GM23338 (cell line): ENCODE data around the gene ZNF860. TPM values are rescaled to one million over a fixed set of nuclear protein-coding genes. Genes with fewer than 3 reads are reported as not detected.

Experiments used
- ATAC-seq: fragments of 200-7000 bp; cut with Tn5 transposase; 3 replicates; pipeline ENCODE4 v1.9.1; 2020
- DNase-seq: peaks from one replicate; pipeline ENCODE4 v3.0.0-alpha.2; 2015; ENCODE audit warnings: low spot score
- H2AFZ ChIP-seq: fragments of 200-600 bp; sonication (generic); 2 replicates; pipeline ENCODE4 v1.8.0; 2016; ENCODE audit warnings: antibody characterized with exemption, mild to moderate bottlenecking, moderate library complexity
- H3F3A ChIP-seq: fragments of 200-600 bp; sonication (generic); replicated peaks from 2 replicates; pipeline ENCODE4 v1.8.0; 2017; ENCODE audit warnings: antibody characterized with exemption, mixed run types, low read depth
- H3K27ac ChIP-seq: fragments of 200-600 bp; sonication (generic); 2 replicates; pipeline ENCODE4 v1.6.1; 2016; ENCODE audit warnings: low read depth
- H3K27me3 ChIP-seq: fragments of 200-600 bp; sonication (generic); 2 replicates; pipeline ENCODE4 v1.8.0; 2016; ENCODE audit warnings: mild to moderate bottlenecking, mixed run types, moderate library complexity; ENCODE audit not compliant: insufficient read depth
- H3K36me3 ChIP-seq: fragments of 200-600 bp; sonication (generic); 2 replicates; pipeline ENCODE4 v1.8.0; 2016; ENCODE audit warnings: mild to moderate bottlenecking; ENCODE audit not compliant: insufficient read depth
- H3K4me1 ChIP-seq: fragments of 200-600 bp; sonication (generic); 2 replicates; pipeline ENCODE4 v1.8.0; 2016; ENCODE audit warnings: mild to moderate bottlenecking, moderate library complexity; ENCODE audit not compliant: insufficient read depth
- H3K4me2 ChIP-seq: fragments of 200-600 bp; sonication (generic); 2 replicates; pipeline ENCODE4 v1.7.1; 2017; ENCODE audit warnings: mixed run types
- H3K4me3 ChIP-seq: fragments of 200-600 bp; sonication (generic); 2 replicates; pipeline ENCODE4 v1.6.1; 2016; ENCODE audit warnings: mixed run types
- H3K79me2 ChIP-seq: fragments of 200-600 bp; sonication (generic); replicated peaks from 2 replicates; pipeline ENCODE4 v1.8.0; 2017; ENCODE audit warnings: mild to moderate bottlenecking; ENCODE audit not compliant: insufficient read depth
- H3K9me2 ChIP-seq: fragments of 200-600 bp; sonication (generic); 2 replicates; pipeline ENCODE4 v1.8.0; 2017; ENCODE audit not compliant: insufficient read depth
- H4K20me1 ChIP-seq: fragments of 200-600 bp; sonication (generic); replicated peaks from 2 replicates; pipeline ENCODE4 v1.8.0; 2017; ENCODE audit warnings: mild to moderate bottlenecking; ENCODE audit not compliant: insufficient read depth
- H3K27ac Mint-ChIP-seq: 2 replicates; pipeline ENCODE4 v1.8.0; 2020; ENCODE audit warnings: inconsistent platforms, mild to moderate bottlenecking, moderate library complexity, mixed read lengths
- H3K27me3 Mint-ChIP-seq: 3 replicates; pipeline ENCODE4 v1.8.0; 2022; ENCODE audit warnings: low read depth, mild to moderate bottlenecking, moderate library complexity, mixed read lengths, inconsistent platforms; ENCODE audit not compliant: insufficient read depth, poor library complexity
- H3K36me3 Mint-ChIP-seq: 3 replicates; pipeline ENCODE4 v1.8.0; 2021; ENCODE audit warnings: low read depth, mild to moderate bottlenecking, inconsistent platforms, moderate library complexity, mixed read lengths
- H3K4me1 Mint-ChIP-seq: 3 replicates; pipeline ENCODE4 v1.8.0; 2020; ENCODE audit warnings: mild to moderate bottlenecking, inconsistent platforms, mixed read lengths
- H3K4me3 Mint-ChIP-seq: 3 replicates; pipeline ENCODE4 v1.8.0; 2021; ENCODE audit warnings: moderate library complexity, mild to moderate bottlenecking, inconsistent platforms, mixed read lengths
- H3K9me3 Mint-ChIP-seq: 3 replicates; pipeline ENCODE4 v1.8.0; 2020; ENCODE audit warnings: moderate library complexity, mild to moderate bottlenecking, inconsistent platforms, mixed read lengths
- EZH2 ChIP-seq: fragments of 200-600 bp; sonication (generic); IDR thresholded peaks from one replicate; pipeline ENCODE4 v1.8.0; 2017; ENCODE audit warnings: antibody characterized with exemption, mild to moderate bottlenecking, low read depth; ENCODE audit not compliant: unreplicated experiment
- EZH2phosphoT487 ChIP-seq: fragments of 200-600 bp; sonication (generic); IDR thresholded peaks from one replicate; pipeline ENCODE4 v1.8.1; 2018; ENCODE audit warnings: antibody characterized with exemption; ENCODE audit not compliant: unreplicated experiment
- POLR2AphosphoS5 ChIP-seq: IDR thresholded peaks from 2 replicates; pipeline ENCODE4 v1.6.1; 2016; ENCODE audit warnings: antibody characterized with exemption, low read depth
- ZNF114 ChIP-seq: fragments of 250-450 bp; sonication (Bioruptor Pico); IDR thresholded peaks from 2 replicates; pipeline ENCODE4 v1.5.0; 2020; ENCODE audit warnings: mild to moderate bottlenecking, moderate library complexity
- polyA plus RNA-seq: library from polyadenylated mRNA; unstranded; fragments of >200 nt; fragmentation: Nextera tagmentation; extraction: Ambion mirVana; gene quantifications from 2 replicates; pipeline ENCODE4 v1.2.1, GENCODE V29; 2016
- total RNA-seq: library from RNA; depleted of rRNA; stranded (reverse); fragments of >200 nt; shearing (Covaris generic); gene quantifications from 2 replicates; pipeline ENCODE4 v1.2.3, GENCODE V29; 2014
- TF ChIP-seq, protein P1 (sequence below): IDR thresholded peaks from one replicate; pipeline ENCODE4 v1.6.1; 2018; ENCODE audit warnings: antibody characterized with exemption; ENCODE audit not compliant: unreplicated experiment
- TF ChIP-seq, protein P2 (sequence below): fragments of 250-450 bp; sonication (Bioruptor Pico); IDR thresholded peaks from 2 replicates; pipeline ENCODE4 v1.5.0; 2020; ENCODE audit warnings: mild to moderate bottlenecking, moderate library complexity

ZNF860 gene
- total and polyA plus RNA-seq, 2 experiments from 2014 or later, result 5.2 to 12.4 TPM

- TF ChIP-seq, protein P1, sequence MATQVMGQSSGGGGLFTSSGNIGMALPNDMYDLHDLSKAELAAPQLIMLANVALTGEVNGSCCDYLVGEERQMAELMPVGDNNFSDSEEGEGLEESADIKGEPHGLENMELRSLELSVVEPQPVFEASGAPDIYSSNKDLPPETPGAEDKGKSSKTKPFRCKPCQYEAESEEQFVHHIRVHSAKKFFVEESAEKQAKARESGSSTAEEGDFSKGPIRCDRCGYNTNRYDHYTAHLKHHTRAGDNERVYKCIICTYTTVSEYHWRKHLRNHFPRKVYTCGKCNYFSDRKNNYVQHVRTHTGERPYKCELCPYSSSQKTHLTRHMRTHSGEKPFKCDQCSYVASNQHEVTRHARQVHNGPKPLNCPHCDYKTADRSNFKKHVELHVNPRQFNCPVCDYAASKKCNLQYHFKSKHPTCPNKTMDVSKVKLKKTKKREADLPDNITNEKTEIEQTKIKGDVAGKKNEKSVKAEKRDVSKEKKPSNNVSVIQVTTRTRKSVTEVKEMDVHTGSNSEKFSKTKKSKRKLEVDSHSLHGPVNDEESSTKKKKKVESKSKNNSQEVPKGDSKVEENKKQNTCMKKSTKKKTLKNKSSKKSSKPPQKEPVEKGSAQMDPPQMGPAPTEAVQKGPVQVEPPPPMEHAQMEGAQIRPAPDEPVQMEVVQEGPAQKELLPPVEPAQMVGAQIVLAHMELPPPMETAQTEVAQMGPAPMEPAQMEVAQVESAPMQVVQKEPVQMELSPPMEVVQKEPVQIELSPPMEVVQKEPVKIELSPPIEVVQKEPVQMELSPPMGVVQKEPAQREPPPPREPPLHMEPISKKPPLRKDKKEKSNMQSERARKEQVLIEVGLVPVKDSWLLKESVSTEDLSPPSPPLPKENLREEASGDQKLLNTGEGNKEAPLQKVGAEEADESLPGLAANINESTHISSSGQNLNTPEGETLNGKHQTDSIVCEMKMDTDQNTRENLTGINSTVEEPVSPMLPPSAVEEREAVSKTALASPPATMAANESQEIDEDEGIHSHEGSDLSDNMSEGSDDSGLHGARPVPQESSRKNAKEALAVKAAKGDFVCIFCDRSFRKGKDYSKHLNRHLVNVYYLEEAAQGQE, result no peak
- TF ChIP-seq, protein P2, sequence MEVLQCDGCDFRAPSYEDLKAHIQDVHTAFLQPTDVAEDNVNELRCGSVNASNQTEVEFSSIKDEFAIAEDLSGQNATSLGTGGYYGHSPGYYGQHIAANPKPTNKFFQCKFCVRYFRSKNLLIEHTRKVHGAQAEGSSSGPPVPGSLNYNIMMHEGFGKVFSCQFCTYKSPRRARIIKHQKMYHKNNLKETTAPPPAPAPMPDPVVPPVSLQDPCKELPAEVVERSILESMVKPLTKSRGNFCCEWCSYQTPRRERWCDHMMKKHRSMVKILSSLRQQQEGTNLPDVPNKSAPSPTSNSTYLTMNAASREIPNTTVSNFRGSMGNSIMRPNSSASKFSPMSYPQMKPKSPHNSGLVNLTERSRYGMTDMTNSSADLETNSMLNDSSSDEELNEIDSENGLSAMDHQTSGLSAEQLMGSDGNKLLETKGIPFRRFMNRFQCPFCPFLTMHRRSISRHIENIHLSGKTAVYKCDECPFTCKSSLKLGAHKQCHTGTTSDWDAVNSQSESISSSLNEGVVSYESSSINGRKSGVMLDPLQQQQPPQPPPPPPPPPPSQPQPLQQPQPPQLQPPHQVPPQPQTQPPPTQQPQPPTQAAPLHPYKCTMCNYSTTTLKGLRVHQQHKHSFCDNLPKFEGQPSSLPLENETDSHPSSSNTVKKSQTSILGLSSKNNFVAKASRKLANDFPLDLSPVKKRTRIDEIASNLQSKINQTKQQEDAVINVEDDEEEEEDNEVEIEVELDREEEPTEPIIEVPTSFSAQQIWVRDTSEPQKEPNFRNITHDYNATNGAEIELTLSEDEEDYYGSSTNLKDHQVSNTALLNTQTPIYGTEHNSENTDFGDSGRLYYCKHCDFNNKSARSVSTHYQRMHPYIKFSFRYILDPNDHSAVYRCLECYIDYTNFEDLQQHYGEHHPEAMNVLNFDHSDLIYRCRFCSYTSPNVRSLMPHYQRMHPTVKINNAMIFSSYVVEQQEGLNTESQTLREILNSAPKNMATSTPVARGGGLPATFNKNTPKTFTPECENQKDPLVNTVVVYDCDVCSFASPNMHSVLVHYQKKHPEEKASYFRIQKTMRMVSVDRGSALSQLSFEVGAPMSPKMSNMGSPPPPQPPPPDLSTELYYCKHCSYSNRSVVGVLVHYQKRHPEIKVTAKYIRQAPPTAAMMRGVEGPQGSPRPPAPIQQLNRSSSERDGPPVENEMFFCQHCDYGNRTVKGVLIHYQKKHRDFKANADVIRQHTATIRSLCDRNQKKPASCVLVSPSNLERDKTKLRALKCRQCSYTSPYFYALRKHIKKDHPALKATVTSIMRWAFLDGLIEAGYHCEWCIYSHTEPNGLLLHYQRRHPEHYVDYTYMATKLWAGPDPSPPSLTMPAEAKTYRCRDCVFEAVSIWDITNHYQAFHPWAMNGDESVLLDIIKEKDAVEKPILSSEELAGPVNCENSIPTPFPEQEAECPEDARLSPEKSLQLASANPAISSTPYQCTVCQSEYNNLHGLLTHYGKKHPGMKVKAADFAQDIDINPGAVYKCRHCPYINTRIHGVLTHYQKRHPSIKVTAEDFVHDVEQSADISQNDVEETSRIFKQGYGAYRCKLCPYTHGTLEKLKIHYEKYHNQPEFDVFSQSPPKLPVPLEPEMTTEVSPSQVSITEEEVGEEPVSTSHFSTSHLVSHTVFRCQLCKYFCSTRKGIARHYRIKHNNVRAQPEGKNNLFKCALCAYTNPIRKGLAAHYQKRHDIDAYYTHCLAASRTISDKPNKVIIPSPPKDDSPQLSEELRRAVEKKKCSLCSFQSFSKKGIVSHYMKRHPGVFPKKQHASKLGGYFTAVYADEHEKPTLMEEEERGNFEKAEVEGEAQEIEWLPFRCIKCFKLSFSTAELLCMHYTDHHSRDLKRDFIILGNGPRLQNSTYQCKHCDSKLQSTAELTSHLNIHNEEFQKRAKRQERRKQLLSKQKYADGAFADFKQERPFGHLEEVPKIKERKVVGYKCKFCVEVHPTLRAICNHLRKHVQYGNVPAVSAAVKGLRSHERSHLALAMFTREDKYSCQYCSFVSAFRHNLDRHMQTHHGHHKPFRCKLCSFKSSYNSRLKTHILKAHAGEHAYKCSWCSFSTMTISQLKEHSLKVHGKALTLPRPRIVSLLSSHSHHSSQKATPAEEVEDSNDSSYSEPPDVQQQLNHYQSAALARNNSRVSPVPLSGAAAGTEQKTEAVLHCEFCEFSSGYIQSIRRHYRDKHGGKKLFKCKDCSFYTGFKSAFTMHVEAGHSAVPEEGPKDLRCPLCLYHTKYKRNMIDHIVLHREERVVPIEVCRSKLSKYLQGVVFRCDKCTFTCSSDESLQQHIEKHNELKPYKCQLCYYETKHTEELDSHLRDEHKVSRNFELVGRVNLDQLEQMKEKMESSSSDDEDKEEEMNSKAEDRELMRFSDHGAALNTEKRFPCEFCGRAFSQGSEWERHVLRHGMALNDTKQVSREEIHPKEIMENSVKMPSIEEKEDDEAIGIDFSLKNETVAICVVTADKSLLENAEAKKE (CRISPR knock-in tag), result no peak
- TF ChIP-seq ZNF114 (CRISPR knock-in tag), result no peak
Measured at GRCh38 chr3:32021155-32021554, 39.6 kb downstream of the ZNF860 start (continued).

DNA sequence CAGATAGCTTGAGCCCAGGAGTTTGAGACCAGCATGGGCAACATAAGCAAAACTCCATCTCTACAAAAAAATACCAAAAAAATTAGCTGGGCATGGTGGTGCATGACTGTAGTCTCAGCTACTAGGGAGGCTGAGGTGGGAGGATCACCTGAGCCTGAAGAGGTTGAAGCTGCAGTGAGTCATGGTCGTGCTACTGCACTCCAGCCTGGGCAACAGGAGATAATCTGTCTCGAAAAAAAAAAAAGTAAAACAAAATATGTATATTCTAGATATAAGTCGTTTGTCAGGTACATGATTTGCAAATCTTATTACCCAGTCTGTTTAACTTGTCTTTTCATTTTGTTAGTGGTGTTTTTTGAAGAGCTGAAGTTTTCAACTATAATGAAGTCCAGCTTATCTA is 40.2 kb downstream of the ZNF860 start:
- H3K4me2 ChIP-seq, result no peak overlapping the region
- no peaks in the 10 kb centered on the region for H3K9me2 ChIP-seq
- no peak overlapping the region for H3K27ac Mint-ChIP-seq
- no peak for ATAC-seq
- no peak overlapping the region for H3K4me3 ChIP-seq
- H3K27me3 ChIP-seq, result no peaks in the 10 kb centered on the region
- no peaks in the 10 kb centered on the region for H3K9me3 Mint-ChIP-seq
- no peaks in the 10 kb centered on the region for H3K36me3 ChIP-seq
- H2AFZ ChIP-seq, result no peak overlapping the region
- peaks cover 4% of the 10 kb centered on the region for H3K4me1 Mint-ChIP-seq
- no peaks in the 10 kb centered on the region for H3F3A ChIP-seq
- no peak overlapping the region for H3K4me3 Mint-ChIP-seq
- H3K27ac ChIP-seq, result no peak overlapping the region
- H3K36me3 Mint-ChIP-seq, result no peaks in the 10 kb centered on the region
- no peaks in the 10 kb centered on the region for H3K79me2 ChIP-seq
- no peaks in the 10 kb centered on the region for H4K20me1 ChIP-seq
- H3K27me3 Mint-ChIP-seq, result no peaks in the 10 kb centered on the region
- no peak for DNase-seq
- no peaks in the 10 kb centered on the region; the same call in 1 of the 2 replicates for H3K4me1 ChIP-seq
- TF ChIP-seq POLR2AphosphoS5 (no peak), EZH2phosphoT487 (no peak), EZH2 (no peak), ZNF114 (CRISPR knock-in tag) (no peak)
- TF ChIP-seq, protein P2 (CRISPR knock-in tag), result no peak
